LNCAP (cell line): ENCODE results near the gene NOS1AP.

ENCODE experiments used
- TF ChIP-seq, protein P1 (sequence below): fragments of 450-650 bp; IDR thresholded peaks from 2 replicates; pipeline ENCODE4 v1.5.1; 2017; ENCODE audit warnings: mild to moderate bottlenecking

Gene NOS1AP

DNA sequence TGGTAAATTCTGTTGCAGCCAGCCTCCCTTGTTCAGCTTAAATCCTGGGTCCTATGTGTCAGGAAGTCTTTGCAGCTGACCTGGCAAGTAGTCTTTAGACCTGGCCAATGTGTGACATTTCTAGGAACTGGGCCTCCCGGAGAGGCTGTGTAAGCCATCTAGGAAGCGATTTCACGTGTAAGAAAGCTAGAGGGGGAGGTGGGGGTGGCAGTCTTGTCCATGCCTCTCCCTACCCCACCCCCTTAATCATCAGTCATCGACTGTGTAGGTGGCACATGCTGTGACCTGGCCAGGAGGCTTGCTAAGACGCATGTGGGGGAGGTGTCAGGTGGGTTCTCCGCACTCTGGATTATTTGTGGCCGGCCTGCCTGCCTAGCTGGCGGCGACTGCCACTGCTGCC is 320.5 kb downstream of the NOS1AP start:
- TF ChIP-seq, protein P1, sequence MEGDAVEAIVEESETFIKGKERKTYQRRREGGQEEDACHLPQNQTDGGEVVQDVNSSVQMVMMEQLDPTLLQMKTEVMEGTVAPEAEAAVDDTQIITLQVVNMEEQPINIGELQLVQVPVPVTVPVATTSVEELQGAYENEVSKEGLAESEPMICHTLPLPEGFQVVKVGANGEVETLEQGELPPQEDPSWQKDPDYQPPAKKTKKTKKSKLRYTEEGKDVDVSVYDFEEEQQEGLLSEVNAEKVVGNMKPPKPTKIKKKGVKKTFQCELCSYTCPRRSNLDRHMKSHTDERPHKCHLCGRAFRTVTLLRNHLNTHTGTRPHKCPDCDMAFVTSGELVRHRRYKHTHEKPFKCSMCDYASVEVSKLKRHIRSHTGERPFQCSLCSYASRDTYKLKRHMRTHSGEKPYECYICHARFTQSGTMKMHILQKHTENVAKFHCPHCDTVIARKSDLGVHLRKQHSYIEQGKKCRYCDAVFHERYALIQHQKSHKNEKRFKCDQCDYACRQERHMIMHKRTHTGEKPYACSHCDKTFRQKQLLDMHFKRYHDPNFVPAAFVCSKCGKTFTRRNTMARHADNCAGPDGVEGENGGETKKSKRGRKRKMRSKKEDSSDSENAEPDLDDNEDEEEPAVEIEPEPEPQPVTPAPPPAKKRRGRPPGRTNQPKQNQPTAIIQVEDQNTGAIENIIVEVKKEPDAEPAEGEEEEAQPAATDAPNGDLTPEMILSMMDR: no peak

DNA sequence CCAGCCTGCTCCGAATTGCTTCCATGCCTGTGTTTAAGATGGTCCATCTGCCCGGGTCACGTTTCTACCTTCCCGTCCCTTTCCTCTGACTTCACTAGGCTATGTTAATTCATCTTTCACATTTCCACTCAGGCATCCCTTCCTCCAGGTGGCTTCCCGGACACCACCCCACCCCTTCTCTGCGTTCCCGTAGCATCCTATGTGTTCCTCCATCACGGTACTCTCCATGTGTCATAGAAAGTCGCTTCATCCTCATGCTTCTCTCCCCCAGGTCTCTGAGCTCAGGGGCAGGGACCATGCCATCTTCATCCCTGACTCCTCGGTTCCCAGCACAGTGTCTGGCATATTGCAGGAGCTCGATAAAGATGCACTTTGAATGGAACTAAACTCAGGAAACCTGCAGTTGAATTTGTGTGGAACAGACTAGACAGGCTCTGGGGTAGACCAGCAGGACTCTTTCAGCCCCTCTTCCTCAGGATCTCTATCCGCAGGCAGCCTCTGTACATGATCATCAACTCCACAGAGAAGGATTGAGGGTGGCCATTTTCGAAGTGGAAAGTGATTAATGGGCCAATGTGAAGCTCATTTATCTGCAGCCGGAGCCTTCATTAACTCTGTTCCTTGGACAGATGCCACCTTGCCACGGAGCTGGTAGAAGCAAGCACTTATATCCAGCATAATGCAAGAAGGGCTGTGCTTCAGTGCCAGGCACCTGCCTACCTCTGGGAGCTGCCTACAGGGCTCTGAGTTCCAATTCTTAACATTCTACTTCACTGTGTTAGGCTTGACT is 321.1 kb downstream of the NOS1AP start:
- TF ChIP-seq, protein P1: no peak

DNA sequence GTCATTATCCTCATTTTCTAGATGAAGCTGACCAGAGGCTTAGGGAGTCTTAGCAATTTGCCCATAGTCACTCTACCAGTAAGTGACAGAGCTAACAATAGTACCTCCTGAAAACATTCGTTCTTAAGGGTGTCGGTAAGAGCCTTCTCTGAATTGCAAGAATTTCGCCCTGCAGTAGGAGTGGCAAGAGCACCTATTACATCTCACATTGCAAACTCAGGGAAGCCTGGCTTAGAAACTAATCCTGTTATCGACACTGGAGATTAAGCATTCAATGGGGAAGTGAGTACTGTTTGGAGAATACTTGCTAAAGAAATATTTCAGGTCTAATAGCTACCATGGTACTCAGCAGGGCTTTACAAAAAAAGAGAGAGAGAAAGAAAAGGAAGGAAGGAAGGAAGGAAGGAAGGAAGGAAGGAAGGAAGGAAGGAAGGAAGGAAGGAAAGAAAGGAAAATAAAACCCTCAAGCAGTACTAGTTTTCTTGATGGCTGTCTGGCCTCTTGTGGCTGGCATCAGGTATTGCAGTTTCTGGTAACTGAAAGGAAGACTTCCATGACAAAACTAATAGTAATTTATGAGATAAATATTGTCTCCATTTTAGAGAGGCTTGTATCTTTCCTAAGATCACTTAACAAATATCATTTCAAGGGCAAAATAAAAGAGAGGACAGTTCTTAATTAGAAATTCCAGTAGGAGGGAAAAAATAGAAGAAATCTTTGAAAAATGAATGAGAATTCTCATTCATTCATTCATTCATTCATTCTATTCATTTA is 322.5 kb downstream of the NOS1AP start:
- TF ChIP-seq, protein P1: peak; percentile 94

DNA sequence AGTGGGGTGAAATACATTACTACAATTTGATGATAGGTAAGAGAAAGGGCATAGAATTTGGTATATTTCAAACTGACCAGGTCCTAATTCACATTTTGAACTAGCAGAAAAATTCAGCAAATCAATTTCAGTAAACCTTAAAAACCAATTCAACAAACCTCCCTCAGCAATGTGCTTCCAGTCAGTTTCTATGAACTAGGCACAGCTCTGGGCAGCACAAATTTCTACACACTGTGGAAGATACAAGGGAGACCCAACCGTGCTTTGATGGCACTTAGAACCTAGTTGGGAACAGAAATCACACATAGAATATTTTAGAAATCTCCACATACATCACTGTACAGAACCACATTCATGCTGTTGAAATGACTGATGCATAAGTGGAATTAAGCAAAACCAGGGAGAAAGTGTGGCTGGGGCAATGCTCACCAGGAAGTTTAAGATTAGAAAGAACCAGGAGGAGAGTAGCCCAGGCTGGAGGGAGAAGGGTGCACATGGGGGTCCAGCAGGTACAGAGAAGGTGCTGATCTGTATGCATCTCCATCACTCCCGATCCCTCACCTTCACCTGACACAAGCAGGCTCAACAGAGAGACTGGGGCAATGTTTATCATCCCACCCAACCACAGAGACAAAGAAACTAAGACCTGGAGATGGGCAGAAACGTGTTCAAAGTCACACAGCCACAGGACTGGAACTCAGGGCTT is 326.9 kb downstream of the NOS1AP start:
- TF ChIP-seq, protein P1: no peak

DNA sequence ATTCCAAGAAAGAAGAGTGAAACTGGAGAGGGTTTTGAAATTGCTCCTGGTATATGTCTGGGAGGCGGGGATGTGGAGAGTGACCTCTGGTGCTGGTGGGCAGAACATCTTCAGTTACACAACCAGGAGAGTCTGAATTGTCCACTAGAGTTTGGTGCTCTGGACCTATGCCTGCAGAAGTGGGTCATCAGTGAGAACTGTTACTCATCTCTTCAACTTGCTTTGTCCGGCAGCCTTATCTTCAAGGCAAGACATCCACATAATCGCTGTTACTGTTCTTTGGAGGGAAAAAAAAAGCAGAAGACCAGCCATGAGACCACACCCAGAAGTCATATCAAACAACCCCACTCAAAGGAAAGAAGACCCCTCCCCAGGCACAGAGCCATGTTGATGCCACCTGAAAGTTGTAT is 327.6 kb downstream of the NOS1AP start:
- TF ChIP-seq, protein P1: no peak

DNA sequence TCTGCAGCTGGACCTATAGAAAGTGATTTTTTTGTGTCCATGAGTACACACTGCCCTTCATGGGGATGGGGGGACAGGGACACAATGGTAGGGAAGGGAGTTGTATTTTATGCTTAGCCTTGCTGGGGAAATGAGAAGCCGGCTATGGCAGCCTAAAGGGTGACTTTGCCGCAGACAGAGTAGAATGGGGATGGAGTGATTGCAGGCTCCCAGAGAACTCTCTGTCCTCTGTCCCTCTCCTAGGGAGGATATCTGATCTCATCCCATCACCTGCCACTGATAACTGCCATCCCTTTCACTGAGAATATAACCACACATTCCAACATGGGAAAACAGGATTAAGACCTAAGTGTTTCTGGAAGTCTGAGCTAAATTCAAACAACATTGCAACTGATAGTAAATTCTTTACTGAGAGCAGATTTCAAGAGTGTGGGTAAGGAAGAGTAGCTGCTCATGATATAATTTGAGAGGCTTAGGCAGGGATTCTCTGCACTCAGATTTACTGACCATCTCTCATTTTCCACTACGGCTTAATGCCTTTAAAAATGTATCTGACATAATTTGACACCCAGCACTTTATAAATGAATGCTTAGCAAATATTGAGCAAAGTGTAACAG is 328.6 kb downstream of the NOS1AP start:
- TF ChIP-seq, protein P1: no peak

DNA sequence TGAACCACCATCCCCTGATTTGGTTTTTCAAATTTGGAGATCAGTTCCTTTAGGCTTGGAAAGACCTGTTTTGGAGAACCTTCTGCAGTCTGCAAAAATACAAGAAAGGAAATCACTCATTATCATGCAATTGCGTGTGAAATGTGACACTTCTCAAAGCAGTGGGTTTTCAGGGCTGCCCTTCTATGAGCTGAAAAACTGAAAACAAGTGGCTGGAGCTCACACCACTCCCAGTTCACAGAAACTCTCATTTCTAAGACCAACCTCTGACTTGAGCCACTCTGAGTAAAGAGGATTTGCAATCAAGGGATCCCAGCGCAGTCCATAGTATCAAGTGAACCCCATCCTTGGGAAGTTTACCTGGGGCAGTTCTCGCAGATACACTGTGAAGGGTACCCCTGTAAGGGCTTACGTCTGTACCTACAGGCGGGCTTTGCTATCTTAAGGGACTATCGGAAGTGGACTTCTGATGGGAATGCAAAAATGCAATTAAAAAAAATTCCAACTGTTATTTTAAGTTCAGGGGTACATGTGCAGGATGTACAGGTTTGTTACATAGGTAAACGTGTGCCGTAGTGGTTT is 329.6 kb downstream of the NOS1AP start:
- TF ChIP-seq, protein P1: no peak
